GM08714 (cell line): ENCODE measurements around the gene IGLL1.

Experiments used
- H3K4me3 ChIP-seq: fragments of 200-500 bp; sonication (Bioruptor generic); 2 replicates; pipeline ENCODE4 v1.5.1; 2014; ENCODE audit warnings: mild to moderate bottlenecking, low read length, inconsistent platforms
- ZNF274 ChIP-seq: IDR thresholded peaks from 2 replicates; pipeline ENCODE4 v1.6.1; 2012; ENCODE audit warnings: mild to moderate bottlenecking, low read depth, low read length

Gene IGLL1

GRCh38 chr22:23533328-23533762, 46.7 kb downstream of the IGLL1 start:
- TF ChIP-seq ZNF274: no peak
- H3K4me3 ChIP-seq: no peak overlapping the region

GRCh38 chr22:23532731-23533130, 47.4 kb downstream of the IGLL1 start:
- TF ChIP-seq ZNF274: no peak
- no peak overlapping the region for H3K4me3 ChIP-seq

GRCh38 chr22:23531966-23532705, 48.0 kb downstream of the IGLL1 start:
- TF ChIP-seq ZNF274: no peak
- H3K4me3 ChIP-seq: no peak overlapping the region

- H3K4me3 ChIP-seq: no peak overlapping the region
- TF ChIP-seq ZNF274: no peak
Observed at GRCh38 chr22:23531283-23531956, 48.7 kb downstream of the IGLL1 start.

GRCh38 chr22:23530766-23531282, 49.3 kb downstream of the IGLL1 start:
- TF ChIP-seq ZNF274: no peak
- no peak overlapping the region for H3K4me3 ChIP-seq

GRCh38 chr22:23530106-23530505, 50.0 kb downstream of the IGLL1 start:
- no peak overlapping the region for H3K4me3 ChIP-seq
- no peak for TF ChIP-seq ZNF274

- no peak for TF ChIP-seq ZNF274
- no peak overlapping the region for H3K4me3 ChIP-seq
Observed at GRCh38 chr22:23529166-23530103, 50.7 kb downstream of the IGLL1 start.

- TF ChIP-seq ZNF274: no peak
- no peak overlapping the region for H3K4me3 ChIP-seq
Observed at GRCh38 chr22:23527971-23528740, 51.9 kb downstream of the IGLL1 start.

GRCh38 chr22:23526596-23527316, 53.3 kb downstream of the IGLL1 start:
- no peak overlapping the region for H3K4me3 ChIP-seq
- TF ChIP-seq ZNF274: no peak

GRCh38 chr22:23525510-23525909, 54.6 kb downstream of the IGLL1 start:
- no peak for TF ChIP-seq ZNF274
- H3K4me3 ChIP-seq: no peak overlapping the region

- no peak overlapping the region for H3K4me3 ChIP-seq
- TF ChIP-seq ZNF274: no peak
Observed at GRCh38 chr22:23524226-23524625, 55.9 kb downstream of the IGLL1 start.

- no peak overlapping the region for H3K4me3 ChIP-seq
- no peak for TF ChIP-seq ZNF274
Observed at GRCh38 chr22:23523713-23524112, 56.4 kb downstream of the IGLL1 start.
